Hepatocyte (in vitro differentiated cells): ENCODE results near the gene OIT3. TPM values are rescaled to one million over a fixed set of nuclear protein-coding genes. Genes with fewer than 3 reads are reported as not detected.

Source experiments
- DNase-seq: peaks from one replicate; pipeline ENCODE4 v3.0.0-alpha.2; 2016; ENCODE audit warnings: low spot score
- H2AFZ ChIP-seq: fragments of 200-600 bp; sonication (generic); 2 replicates; pipeline ENCODE4 v1.6.0; 2016; ENCODE audit warnings: antibody characterized with exemption, mild to moderate bottlenecking
- H3K27ac ChIP-seq: fragments of 200-600 bp; sonication (generic); 2 replicates; pipeline ENCODE4 v1.5.1; 2016; ENCODE audit warnings: mild to moderate bottlenecking
- H3K27me3 ChIP-seq: fragments of 200-600 bp; sonication (generic); 2 replicates; pipeline ENCODE4 v1.6.1; 2016
- H3K36me3 ChIP-seq: fragments of 200-600 bp; sonication (generic); replicated peaks from 2 replicates; pipeline ENCODE4 v1.5.1; 2016; ENCODE audit warnings: low read depth; ENCODE audit not compliant: insufficient read depth
- H3K4me1 ChIP-seq: fragments of 200-600 bp; sonication (generic); 2 replicates; pipeline ENCODE4 v1.5.1; 2016; ENCODE audit warnings: mild to moderate bottlenecking, moderate library complexity; ENCODE audit not compliant: insufficient read depth
- H3K4me2 ChIP-seq: fragments of 200-600 bp; sonication (generic); 2 replicates; pipeline ENCODE4 v1.6.0; 2016
- H3K4me3 ChIP-seq: fragments of 200-600 bp; sonication (generic); 2 replicates; pipeline ENCODE4 v1.5.1; 2016; ENCODE audit warnings: mild to moderate bottlenecking
- H3K79me2 ChIP-seq: fragments of 200-600 bp; sonication (generic); 2 replicates; pipeline ENCODE4 v1.6.0; 2017; ENCODE audit warnings: mild to moderate bottlenecking
- H3K9me2 ChIP-seq: fragments of 200-600 bp; sonication (generic); replicated peaks from 2 replicates; pipeline ENCODE4 v1.6.0; 2017; ENCODE audit warnings: mild to moderate bottlenecking; ENCODE audit not compliant: insufficient read depth
- H3K9me3 ChIP-seq: fragments of 200-600 bp; sonication (generic); 2 replicates; pipeline ENCODE4 v1.5.1; 2016; ENCODE audit warnings: low read depth, mild to moderate bottlenecking
- H4K20me1 ChIP-seq: fragments of 200-600 bp; sonication (generic); 2 replicates; pipeline ENCODE4 v1.6.0; 2016; ENCODE audit warnings: mild to moderate bottlenecking; ENCODE audit not compliant: insufficient read depth, poor library complexity, severe bottlenecking
- EZH2 ChIP-seq: fragments of 200-600 bp; sonication (generic); IDR thresholded peaks from 2 replicates; pipeline ENCODE4 v1.6.1; 2016; ENCODE audit warnings: antibody characterized with exemption, mild to moderate bottlenecking, borderline replicate concordance
- EZH2phosphoT487 ChIP-seq: fragments of 200-600 bp; sonication (generic); IDR thresholded peaks from one replicate; pipeline ENCODE4 v1.6.1; 2018; ENCODE audit warnings: antibody characterized with exemption, mild to moderate bottlenecking, low read depth, moderate library complexity; ENCODE audit not compliant: unreplicated experiment, severe bottlenecking
- WGBS: methylation state at CpG from one replicate; pipeline ENCODE4 v1.1.6; 2016; ENCODE audit warnings: low lambda C conversion rate; ENCODE audit errors: missing lambda C conversion rate; 5-methylcytosine and 5-hydroxymethylcytosine counted together
- polyA plus RNA-seq: library from polyadenylated mRNA; unstranded; fragments of >200 nt; fragmentation: Nextera tagmentation; extraction: Ambion mirVana; gene quantifications from 2 replicates; pipeline ENCODE4 v1.2.1, GENCODE V29; 2016
- total RNA-seq: library from RNA; depleted of rRNA; stranded (reverse); fragments of >200 nt; gene quantifications from 2 replicates; pipeline ENCODE4 v1.2.3, GENCODE V29; 2014
- TF ChIP-seq, protein P1 (sequence below): fragments of 200-600 bp; sonication (generic); IDR thresholded peaks from 2 replicates; pipeline ENCODE4 v1.5.1; 2016; ENCODE audit warnings: antibody characterized with exemption, mild to moderate bottlenecking; ENCODE audit not compliant: poor library complexity

OIT3 gene
- total and polyA plus RNA-seq, 2 experiments from 2014 or later: 0.88 TPM; not detected in 1

DNA sequence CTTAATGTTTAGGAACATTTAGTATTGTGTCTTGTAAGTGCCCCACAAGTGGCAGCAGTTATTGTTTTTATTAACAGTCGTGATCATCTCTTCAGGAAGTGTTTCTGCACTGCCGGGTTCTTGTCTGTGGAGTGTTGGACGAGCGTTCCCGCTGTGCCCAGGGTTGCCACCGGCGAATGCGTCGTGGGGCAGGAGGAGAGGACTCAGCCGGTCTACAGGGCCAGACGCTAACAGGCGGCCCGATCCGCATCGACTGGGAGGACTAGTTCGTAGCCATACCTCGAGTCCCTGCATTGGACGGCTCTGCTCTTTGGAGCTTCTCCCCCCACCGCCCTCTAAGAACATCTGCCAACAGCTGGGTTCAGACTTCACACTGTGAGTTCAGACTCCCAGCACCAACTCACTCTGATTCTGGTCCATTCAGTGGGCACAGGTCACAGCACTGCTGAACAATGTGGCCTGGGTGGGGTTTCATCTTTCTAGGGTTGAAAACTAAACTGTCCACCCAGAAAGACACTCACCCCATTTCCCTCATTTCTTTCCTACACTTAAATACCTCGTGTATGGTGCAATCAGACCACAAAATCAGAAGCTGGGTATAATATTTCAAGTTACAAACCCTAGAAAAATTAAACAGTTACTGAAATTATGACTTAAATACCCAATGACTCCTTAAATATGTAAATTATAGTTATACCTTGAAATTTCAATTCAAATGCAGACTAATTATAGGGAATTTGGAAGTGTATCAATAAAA is 38.9 kb downstream of the OIT3 start:
- no peak for TF ChIP-seq EZH2phosphoT487
- no peaks in the 10 kb centered on the region for H3K79me2 ChIP-seq
- no peaks in the 10 kb centered on the region for H3K9me3 ChIP-seq
- no peaks in the 10 kb centered on the region for H3K27me3 ChIP-seq
- H3K9me2 ChIP-seq: no peaks in the 10 kb centered on the region
- no peak for DNase-seq
- H3K27ac ChIP-seq: no peak overlapping the region
- no peak overlapping the region for H3K4me3 ChIP-seq
- no peak overlapping the region for H2AFZ ChIP-seq
- 91% methylated on average over 20 of the region's 20 CpGs for WGBS
- no peaks in the 10 kb centered on the region for H3K4me1 ChIP-seq
- no peaks in the 10 kb centered on the region for H4K20me1 ChIP-seq
- H3K4me2 ChIP-seq: no peak overlapping the region
- H3K36me3 ChIP-seq: no peaks in the 10 kb centered on the region

DNA sequence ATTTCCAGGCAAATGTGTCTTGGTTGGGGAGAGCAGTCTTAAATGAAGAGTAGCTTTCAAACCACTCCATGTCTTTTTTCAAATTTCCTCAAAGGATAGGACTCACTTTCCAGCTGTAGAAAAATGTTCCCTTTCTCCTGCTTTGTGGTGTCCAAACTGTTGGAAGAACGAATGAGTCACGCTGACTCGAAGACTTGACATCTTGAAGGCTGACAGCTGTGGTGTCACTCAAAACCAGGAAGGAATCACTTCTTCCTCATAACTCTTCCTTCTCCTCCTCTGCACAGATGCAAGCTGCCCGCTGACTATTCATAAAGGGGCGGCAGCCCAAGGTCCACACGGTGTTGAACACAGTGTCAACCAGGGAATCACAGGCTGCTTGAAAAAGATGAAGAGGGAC is 41.8 kb downstream of the OIT3 start:
- no peak overlapping the region for H2AFZ ChIP-seq
- H3K36me3 ChIP-seq: no peaks in the 10 kb centered on the region
- H3K4me3 ChIP-seq: no peak overlapping the region
- no peak overlapping the region for H3K4me2 ChIP-seq
- TF ChIP-seq, protein P1, sequence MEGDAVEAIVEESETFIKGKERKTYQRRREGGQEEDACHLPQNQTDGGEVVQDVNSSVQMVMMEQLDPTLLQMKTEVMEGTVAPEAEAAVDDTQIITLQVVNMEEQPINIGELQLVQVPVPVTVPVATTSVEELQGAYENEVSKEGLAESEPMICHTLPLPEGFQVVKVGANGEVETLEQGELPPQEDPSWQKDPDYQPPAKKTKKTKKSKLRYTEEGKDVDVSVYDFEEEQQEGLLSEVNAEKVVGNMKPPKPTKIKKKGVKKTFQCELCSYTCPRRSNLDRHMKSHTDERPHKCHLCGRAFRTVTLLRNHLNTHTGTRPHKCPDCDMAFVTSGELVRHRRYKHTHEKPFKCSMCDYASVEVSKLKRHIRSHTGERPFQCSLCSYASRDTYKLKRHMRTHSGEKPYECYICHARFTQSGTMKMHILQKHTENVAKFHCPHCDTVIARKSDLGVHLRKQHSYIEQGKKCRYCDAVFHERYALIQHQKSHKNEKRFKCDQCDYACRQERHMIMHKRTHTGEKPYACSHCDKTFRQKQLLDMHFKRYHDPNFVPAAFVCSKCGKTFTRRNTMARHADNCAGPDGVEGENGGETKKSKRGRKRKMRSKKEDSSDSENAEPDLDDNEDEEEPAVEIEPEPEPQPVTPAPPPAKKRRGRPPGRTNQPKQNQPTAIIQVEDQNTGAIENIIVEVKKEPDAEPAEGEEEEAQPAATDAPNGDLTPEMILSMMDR: no peak
- TF ChIP-seq EZH2: no peak
- no peak for TF ChIP-seq EZH2phosphoT487
- no peaks in the 10 kb centered on the region for H3K27me3 ChIP-seq
- no peaks in the 10 kb centered on the region for H3K9me2 ChIP-seq
- H3K4me1 ChIP-seq: no peaks in the 10 kb centered on the region
- H3K9me3 ChIP-seq: no peaks in the 10 kb centered on the region
- no peaks in the 10 kb centered on the region for H4K20me1 ChIP-seq
- H3K79me2 ChIP-seq: no peaks in the 10 kb centered on the region
- H3K27ac ChIP-seq: no peak overlapping the region
- WGBS: 93% methylated on average over 6 of the region's 6 CpGs
- no peak for DNase-seq

GRCh38 chr10:72943498-72944234 is 50.1 kb downstream of the OIT3 start:
- H3K9me2 ChIP-seq: no peaks in the 10 kb centered on the region
- H4K20me1 ChIP-seq: no peaks in the 10 kb centered on the region
- H2AFZ ChIP-seq: no peak overlapping the region
- no peak for DNase-seq
- no peaks in the 10 kb centered on the region for H3K27me3 ChIP-seq
- H3K4me1 ChIP-seq: no peaks in the 10 kb centered on the region
- H3K9me3 ChIP-seq: no peaks in the 10 kb centered on the region
- 44% methylated on average over 2 of the region's 2 CpGs for WGBS
- H3K4me2 ChIP-seq: no peak overlapping the region
- peaks cover 18% of the 10 kb centered on the region for H3K79me2 ChIP-seq
- no peak overlapping the region for H3K4me3 ChIP-seq
- no peak overlapping the region for H3K27ac ChIP-seq
- TF ChIP-seq, protein P1: no peak
- TF ChIP-seq EZH2: no peak
- TF ChIP-seq EZH2phosphoT487: no peak
- no peaks in the 10 kb centered on the region for H3K36me3 ChIP-seq

GRCh38 chr10:72946963-72947362 is 53.4 kb downstream of the OIT3 start:
- H3K4me1 ChIP-seq: no peaks in the 10 kb centered on the region
- no peak overlapping the region for H3K27ac ChIP-seq
- H3K27me3 ChIP-seq: no peaks in the 10 kb centered on the region
- H3K9me3 ChIP-seq: no peaks in the 10 kb centered on the region
- WGBS: 92% methylated on average over 1 of the region's 1 CpG
- no peak overlapping the region for H2AFZ ChIP-seq
- no peak overlapping the region for H3K4me2 ChIP-seq
- TF ChIP-seq EZH2 (no peak), EZH2phosphoT487 (no peak)
- TF ChIP-seq, protein P1: no peak
- H3K36me3 ChIP-seq: no peaks in the 10 kb centered on the region
- H4K20me1 ChIP-seq: no peaks in the 10 kb centered on the region
- H3K79me2 ChIP-seq: peaks cover 38% of the 10 kb centered on the region
- H3K4me3 ChIP-seq: no peak overlapping the region
- no peak for DNase-seq
- H3K9me2 ChIP-seq: no peaks in the 10 kb centered on the region
